ENCODE data around the gene DGUOK. TPM values are rescaled to one million over a fixed set of nuclear protein-coding genes. Genes with fewer than 3 reads are reported as not detected.

The DGUOK gene
- total RNA-seq, 2 donors from 2014 or later: 13.2 to 16.1 TPM

DNA sequence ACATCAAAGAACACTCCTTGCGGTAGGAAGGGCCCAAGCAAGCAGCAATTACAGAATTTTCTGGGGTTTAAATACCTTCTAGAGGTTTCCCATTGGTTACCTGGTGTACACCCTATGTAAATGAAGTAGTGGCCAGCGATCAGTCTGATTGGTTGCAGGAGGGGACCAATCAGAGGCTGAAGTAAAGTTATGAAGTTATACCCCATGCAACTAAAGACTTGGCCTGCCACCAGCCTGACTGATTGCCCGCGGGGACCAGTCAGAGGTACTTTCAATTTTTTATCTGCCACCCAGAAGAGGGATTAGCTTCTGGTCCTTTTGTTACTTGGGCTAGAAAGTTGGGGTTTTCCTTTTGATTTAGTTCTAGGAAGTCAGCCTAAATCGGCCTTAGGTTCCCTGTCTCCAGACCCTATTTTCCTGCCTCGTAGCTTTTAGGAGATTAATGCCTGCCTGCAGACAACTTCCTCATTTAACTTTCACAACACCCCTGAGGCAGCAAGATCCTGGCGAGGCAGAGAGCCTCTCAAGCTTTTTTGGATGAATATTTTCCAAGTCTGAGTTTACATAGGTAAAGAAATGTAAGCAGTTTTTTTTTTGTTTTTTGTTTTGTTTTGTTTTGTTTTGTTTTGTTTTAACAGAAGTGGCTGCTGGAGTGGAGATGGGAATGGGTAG lies 1.5 kb upstream of the DGUOK start:
- no peak overlapping the region for H3K27ac ChIP-seq
- H3K9me3 ChIP-seq: no peaks in the 10 kb centered on the region
- no peaks in the 10 kb centered on the region for H3K36me3 ChIP-seq (replicated peaks in 1 of 2; ENCODE audit: insufficient read depth in 1 of 2, low read depth in 2 of 2)
- no peaks in the 10 kb centered on the region for H3K27me3 ChIP-seq
- ATAC-seq (no peak), DNase-seq (no peak)
- no peak overlapping the region for H3K4me3 ChIP-seq
- H3K4me1 ChIP-seq: peaks cover 31% of the 10 kb centered on the region
- intact Hi-C loops (cut with DNase I): no loop called here
- no peak for TF ChIP-seq POLR2A (IDR thresholded peaks at IDR 0.05)
- TF ChIP-seq, protein P1, sequence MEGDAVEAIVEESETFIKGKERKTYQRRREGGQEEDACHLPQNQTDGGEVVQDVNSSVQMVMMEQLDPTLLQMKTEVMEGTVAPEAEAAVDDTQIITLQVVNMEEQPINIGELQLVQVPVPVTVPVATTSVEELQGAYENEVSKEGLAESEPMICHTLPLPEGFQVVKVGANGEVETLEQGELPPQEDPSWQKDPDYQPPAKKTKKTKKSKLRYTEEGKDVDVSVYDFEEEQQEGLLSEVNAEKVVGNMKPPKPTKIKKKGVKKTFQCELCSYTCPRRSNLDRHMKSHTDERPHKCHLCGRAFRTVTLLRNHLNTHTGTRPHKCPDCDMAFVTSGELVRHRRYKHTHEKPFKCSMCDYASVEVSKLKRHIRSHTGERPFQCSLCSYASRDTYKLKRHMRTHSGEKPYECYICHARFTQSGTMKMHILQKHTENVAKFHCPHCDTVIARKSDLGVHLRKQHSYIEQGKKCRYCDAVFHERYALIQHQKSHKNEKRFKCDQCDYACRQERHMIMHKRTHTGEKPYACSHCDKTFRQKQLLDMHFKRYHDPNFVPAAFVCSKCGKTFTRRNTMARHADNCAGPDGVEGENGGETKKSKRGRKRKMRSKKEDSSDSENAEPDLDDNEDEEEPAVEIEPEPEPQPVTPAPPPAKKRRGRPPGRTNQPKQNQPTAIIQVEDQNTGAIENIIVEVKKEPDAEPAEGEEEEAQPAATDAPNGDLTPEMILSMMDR (IDR thresholded peaks at IDR 0.05): no peak
- 75 to 84% methylated on average over 7 of the region's 7 CpGs for WGBS, 2 donors

DNA sequence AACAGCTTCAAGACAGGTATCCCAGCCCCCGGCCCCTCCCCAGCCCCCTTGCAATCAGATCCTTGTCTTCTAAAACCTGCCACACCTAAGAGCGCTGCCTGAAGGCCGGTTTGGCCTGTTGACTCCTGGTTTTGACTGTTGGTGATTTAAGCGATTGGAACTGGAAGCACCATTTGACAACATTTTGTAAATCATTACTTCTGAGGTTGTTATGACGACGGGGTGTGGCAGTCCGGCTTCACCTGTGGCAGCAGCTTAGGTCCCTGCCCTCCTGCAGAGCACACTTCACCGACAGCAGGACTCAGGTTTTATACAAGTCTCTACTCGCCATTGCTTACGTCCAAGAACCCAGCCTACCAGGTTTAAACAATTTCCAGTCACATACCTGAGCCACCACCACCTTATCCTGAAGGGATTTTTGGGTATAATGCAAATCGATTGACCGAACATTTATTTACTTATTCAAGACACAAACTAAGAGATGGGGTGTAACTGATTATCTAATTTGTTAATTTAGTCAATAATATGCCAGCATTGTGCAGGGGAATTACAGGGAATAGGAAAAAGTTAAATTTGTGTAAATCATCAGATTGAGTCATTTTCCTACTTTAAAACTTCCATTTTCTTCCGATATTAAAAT lies 707 bp upstream of the DGUOK start:
- Histone ChIP-seq H3K9me3 (no peaks in the 10 kb centered on the region), H3K4me3 (peak overlapping the region; percentile 3 to 67), H3K4me1 (peaks cover 32% of the 10 kb centered on the region), H3K27me3 (no peaks in the 10 kb centered on the region), H3K27ac (peak overlapping the region in 2 of 4 donors; percentile 41 to 96), H3K36me3 (replicated peaks in 1 of 2; ENCODE audit: insufficient read depth in 1 of 2, low read depth in 2 of 2) (no peaks in the 10 kb centered on the region)
- TF ChIP-seq, protein P1 (IDR thresholded peaks at IDR 0.05): no peak
- no peak for TF ChIP-seq POLR2A (IDR thresholded peaks at IDR 0.05)
- 55 to 62% methylated on average over 13 of the region's 13 CpGs for WGBS, 2 donors
- intact Hi-C loops (cut with DNase I): no loop called here
- ATAC-seq: no peak
- peak; percentile 16 to 32 (median 24) for DNase-seq

DNA sequence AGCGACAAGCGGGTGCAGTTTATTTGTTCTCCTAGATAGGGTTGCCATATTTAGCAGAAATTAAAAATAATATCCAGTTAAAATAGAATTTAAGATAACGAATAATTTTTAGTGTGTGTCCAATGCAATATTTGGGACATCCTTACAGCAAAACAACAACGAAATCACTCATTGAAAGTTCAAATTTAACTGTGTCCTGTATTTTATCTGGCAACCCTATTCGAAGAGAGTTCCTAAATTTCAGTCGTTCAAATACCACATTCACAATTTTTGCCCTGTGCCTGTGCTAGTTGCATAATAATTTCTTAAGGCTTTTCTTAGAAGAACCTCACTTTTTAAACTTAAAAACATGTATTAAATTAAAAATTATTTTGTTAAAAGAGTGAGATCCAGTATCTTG lies 664 bp downstream of the DGUOK start:
- 12 to 18% methylated on average over 6 of the region's 6 CpGs for WGBS, 2 donors
- no peak for DNase-seq
- Histone ChIP-seq H3K27ac (peak overlapping the region; percentile 64 to 96 (median 84)), H3K27me3 (no peaks in the 10 kb centered on the region), H3K9me3 (no peaks in the 10 kb centered on the region), H3K4me1 (peaks cover 32% of the 10 kb centered on the region), H3K36me3 (replicated peaks in 1 of 2; ENCODE audit: insufficient read depth in 1 of 2, low read depth in 2 of 2) (no peaks in the 10 kb centered on the region), H3K4me3 (peak overlapping the region; percentile 46 to 67)
- TF ChIP-seq, protein P1 (IDR thresholded peaks at IDR 0.05): no peak
- TF ChIP-seq POLR2A (IDR thresholded peaks at IDR 0.05): no peak
- ATAC-seq: no peak
- intact Hi-C loops (cut with DNase I): no loop called here

DNA sequence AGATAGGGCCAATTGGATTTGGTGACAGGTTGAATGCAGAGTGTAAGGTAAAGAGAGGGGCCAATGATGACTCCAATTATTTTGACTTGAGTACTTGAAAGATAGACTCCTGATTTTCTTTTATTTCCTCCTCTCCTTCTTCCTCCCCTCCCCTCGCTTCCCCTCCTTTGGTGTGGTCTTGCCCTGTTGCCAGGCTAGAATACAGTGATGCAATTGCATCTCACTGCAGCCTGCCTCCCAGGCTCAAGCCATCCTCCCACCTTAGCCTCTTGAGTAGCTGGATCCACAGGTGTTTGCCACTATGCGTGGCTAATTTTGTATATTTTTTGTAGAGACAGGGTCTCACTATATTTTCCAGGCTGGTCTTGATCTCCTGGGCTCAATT lies 2.3 kb downstream of the DGUOK start:
- no peaks in the 10 kb centered on the region for H3K9me3 ChIP-seq
- peak overlapping the region in 1 of 4 donors; percentile 96 for H3K27ac ChIP-seq
- H3K4me3 ChIP-seq: no peak overlapping the region
- ATAC-seq (no peak), DNase-seq (no peak)
- no peak for TF ChIP-seq POLR2A (IDR thresholded peaks at IDR 0.05)
- TF ChIP-seq, protein P1 (IDR thresholded peaks at IDR 0.05): no peak
- H3K4me1 ChIP-seq: peaks cover 32% of the 10 kb centered on the region
- 71 to 86% methylated on average over 2 of the region's 2 CpGs for WGBS, 2 donors
- no peaks in the 10 kb centered on the region for H3K36me3 ChIP-seq (replicated peaks in 1 of 2; ENCODE audit: insufficient read depth in 1 of 2, low read depth in 2 of 2)
- intact Hi-C loops (cut with DNase I): no loop called here
- H3K27me3 ChIP-seq: no peaks in the 10 kb centered on the region
